Measurements from ENCODE around the gene CCDC158.

The CCDC158 gene

GRCh38 chr4:76279462-76279861 lies 141.5 kb downstream of the CCDC158 start:
- no peak for DNase-seq

DNA sequence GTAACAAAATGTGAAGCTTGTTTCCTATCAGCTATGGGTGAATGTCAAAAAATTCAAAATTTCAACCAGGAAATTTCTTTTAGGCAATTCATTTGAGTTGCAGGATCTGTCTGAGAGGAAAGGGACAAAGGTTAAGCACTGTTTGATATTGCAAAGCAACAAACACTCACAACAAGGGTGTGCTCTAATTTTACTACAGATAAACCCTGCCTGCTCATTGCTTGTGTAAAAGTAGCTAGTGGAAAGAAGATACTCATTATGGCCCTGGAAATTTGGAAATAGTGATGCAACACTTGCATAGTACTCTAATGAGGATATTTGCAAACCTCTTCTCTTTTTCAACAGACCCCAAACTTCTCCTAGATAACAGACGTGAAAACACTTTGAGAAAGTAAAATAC lies 142.4 kb downstream of the CCDC158 start:
- DNase-seq: no peak

DNA sequence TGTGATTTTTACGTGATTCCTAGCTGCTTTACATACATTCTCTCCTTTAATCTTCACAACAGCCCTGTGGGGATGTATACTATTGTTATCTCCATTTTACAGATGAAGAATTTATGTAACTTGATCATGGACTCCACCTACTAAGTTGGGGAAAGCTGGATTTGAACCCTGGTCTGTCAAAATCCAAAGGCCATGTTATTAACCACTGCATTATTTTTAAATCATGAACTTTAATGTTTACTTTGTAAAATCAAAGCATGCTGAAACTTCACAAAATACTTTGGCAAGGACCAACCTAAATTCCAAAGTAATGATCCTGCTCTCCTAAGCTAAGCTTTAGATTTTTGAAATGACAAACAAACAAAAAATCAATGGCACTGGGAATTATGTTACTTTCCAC lies 143.3 kb downstream of the CCDC158 start:
- DNase-seq: no peak

- DNase-seq: no peak
Measured at GRCh38 chr4:76276813-76277212, 144.1 kb downstream of the CCDC158 start.

GRCh38 chr4:76275486-76276124 lies 145.3 kb downstream of the CCDC158 start:
- DNase-seq: no peak

DNA sequence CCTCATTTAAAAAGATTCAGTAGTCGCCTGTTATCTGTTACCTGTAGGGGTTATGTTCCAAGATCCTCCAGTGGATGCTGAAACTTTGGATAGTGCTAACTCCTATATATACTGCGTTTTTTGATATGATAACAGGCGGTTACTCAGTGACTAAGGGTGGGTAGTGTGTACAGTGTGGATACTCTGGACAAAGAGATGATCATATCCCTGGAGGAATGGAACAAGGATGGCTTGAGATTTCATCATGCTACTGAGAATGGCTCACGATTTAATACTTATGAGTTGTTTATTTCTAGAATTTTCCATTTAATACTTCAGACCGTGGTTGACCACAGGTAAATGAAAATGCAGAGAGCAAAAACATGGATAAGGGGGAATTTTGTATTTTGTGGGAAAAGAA lies 147.9 kb downstream of the CCDC158 start:
- DNase-seq: no peak

DNA sequence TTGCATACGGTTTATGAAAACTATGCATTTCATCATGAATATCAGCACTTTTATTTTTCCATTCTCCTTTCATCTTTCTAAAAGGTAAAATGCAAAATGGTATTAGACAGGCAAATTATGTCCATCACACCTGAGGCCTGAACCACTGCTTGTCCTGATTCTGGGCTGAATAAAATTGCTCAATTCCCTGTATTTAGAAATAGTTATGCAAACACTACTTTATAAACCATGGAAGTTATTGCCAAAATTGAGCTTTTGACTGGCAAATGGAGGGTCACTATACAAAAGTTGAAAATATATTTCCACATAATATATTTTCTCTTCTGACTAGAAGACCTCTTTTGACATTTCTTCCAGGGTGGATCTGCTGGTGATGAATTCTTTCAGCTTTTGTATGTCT lies 148.4 kb downstream of the CCDC158 start:
- no peak for DNase-seq

- no peak for DNase-seq
Measured at GRCh38 chr4:76272073-76272472, 148.9 kb downstream of the CCDC158 start.

GRCh38 chr4:76271248-76271647 lies 149.7 kb downstream of the CCDC158 start:
- DNase-seq: no peak

GRCh38 chr4:76270244-76271175 lies 150.4 kb downstream of the CCDC158 start:
- no peak for DNase-seq

DNA sequence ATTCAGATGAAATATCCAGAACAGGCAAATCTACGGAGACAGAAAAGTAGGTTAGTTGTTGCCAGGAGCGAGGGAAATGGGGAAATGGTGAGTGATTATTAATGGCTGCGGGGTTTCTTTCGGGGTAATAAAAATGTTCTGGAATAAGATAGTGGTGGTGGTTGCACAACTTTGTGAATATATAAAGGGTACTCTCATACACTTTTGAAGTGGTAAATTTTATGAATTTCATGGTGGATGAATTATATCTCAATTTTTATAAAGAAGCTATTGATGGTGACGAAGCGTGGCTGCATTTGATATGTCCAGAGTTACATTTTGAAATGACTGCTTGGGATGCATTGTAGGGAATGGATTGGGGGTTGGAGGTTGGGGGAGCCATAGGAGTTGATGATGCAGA lies 153.1 kb downstream of the CCDC158 start:
- DNase-seq: no peak

DNA sequence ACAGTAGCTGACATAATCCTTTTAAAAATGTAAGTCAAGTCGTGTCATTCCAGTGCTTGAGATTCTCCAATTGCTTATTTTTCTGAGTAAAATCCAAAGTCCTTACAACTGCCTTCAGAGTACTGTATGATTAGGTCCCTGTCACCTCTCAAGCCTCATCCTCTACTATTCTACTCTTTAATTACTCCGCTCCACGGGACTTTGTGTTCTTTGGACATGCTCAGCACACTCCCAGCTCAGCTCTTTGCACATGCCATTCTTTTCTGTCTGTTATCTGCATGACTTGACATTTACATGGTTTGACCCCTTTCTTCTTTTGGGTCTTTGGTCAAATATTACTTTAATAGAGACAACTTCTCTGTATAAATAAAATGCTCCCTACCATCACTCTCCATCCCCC lies 154.3 kb downstream of the CCDC158 start:
- DNase-seq: no peak

DNA sequence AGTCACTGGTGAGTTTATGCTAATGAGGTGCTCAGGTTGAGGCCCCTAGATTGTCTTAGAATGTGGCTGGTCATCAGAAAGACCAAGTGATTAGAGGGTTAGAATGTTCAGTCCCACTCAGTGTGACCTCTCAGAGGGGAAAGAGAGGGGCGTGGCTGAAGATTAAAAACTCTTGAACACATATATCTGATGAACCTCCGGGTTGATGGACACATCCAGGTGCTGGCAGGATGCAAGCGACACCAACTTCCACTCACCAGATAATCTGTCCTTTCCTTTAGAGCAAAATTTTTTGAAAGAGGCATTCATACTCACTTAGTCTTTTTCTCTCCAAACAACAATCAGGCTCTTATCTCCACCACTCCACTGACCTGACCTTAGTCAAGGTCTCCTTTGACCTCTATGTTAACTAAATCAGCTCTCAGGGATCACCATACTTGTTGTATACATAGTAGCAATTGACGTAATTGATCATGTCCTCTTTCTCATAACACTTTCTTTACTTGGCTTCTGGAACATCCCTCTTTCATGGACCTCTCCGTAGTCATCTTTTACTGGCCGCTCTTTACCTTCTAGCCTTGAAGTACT lies 155.2 kb downstream of the CCDC158 start:
- no peak for DNase-seq

All from right kidney (tissue), 1 donor.